Omental fat pad (tissue), 4 donors: ENCODE results near the gene PHIP. TPM values are rescaled to one million over a fixed set of nuclear protein-coding genes. Genes with fewer than 3 reads are reported as not detected.

Experiments used
- ATAC-seq: fragments of 150-250 bp; one replicate; pipeline ENCODE4 v1.9.1; 2016; ENCODE audit warnings: mild to moderate bottlenecking, moderate library complexity; ENCODE audit not compliant: low FRiP score
- DNase-seq: peaks from one replicate; pipeline ENCODE4 v3.0.0-alpha.2; 2019; ENCODE audit warnings: low spot score
- total RNA-seq, 4 donors: library from RNA; depleted of rRNA; stranded (reverse); fragments of >200 nt; gene quantifications; one replicate each; pipeline ENCODE4 v1.1.0, GENCODE V29; 2016
- TF ChIP-seq, protein P1 (sequence below), 3 donors: fragments of 450-650 bp; IDR thresholded peaks; one replicate each; pipeline ENCODE4 v1.5.1; 2016 to 2017; ENCODE audit warnings: antibody characterized with exemption in 3 of 3, mild to moderate bottlenecking in 3 of 3, moderate library complexity in 2 of 3

Gene PHIP
- total RNA-seq, 4 donors from 2014 or later: 18.0 to 43.3 (median 23.9) TPM

DNA sequence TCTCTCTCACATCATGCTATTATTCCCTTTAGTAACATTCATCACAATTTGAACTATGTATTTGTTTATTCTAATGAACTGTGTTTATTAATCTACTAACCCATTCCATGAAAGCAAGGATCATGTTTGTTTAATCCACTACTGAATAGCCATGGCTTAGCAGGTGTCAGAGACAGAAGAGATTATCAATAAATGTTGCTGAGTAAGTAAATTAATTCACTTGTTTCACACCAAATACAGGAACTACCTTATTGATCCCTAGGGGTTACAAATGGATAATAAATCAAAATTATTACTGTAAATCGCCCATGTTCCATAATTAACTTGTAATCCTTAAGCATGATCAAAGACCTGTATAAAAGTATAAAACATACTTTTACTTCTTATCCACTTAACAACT, 76.6 kb downstream of the PHIP start:
- no peak for DNase-seq
- TF ChIP-seq, protein P1, sequence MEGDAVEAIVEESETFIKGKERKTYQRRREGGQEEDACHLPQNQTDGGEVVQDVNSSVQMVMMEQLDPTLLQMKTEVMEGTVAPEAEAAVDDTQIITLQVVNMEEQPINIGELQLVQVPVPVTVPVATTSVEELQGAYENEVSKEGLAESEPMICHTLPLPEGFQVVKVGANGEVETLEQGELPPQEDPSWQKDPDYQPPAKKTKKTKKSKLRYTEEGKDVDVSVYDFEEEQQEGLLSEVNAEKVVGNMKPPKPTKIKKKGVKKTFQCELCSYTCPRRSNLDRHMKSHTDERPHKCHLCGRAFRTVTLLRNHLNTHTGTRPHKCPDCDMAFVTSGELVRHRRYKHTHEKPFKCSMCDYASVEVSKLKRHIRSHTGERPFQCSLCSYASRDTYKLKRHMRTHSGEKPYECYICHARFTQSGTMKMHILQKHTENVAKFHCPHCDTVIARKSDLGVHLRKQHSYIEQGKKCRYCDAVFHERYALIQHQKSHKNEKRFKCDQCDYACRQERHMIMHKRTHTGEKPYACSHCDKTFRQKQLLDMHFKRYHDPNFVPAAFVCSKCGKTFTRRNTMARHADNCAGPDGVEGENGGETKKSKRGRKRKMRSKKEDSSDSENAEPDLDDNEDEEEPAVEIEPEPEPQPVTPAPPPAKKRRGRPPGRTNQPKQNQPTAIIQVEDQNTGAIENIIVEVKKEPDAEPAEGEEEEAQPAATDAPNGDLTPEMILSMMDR (IDR thresholded peaks at IDR 0.05): no peak
- ATAC-seq: no peak

DNA sequence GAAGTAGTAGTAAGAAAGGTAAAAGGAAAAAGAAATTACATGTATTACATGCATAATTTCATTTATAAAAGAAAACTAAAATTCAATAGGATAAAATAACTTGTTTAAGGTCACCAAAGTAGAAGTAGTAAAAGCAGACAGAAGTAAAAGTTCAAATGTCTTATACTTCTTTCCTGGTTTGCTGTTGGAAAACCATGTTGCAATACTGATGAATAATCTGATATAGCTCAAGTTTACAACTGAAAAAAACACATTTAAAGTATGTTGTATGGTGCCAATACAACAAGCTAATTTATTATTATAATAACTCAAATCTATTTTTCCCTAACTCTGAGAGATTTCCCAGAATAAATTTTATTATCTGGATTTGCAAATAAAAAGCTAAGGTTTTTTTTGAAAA, 78.3 kb downstream of the PHIP start:
- TF ChIP-seq, protein P1 (IDR thresholded peaks at IDR 0.05): no peak
- ATAC-seq: no peak
- no peak for DNase-seq

- ATAC-seq: no peak
- TF ChIP-seq, protein P1 (IDR thresholded peaks at IDR 0.05): no peak
- no peak for DNase-seq
These were observed 82.1 kb downstream of the PHIP start for GRCh38 chr6:78995946-78996345.

DNA sequence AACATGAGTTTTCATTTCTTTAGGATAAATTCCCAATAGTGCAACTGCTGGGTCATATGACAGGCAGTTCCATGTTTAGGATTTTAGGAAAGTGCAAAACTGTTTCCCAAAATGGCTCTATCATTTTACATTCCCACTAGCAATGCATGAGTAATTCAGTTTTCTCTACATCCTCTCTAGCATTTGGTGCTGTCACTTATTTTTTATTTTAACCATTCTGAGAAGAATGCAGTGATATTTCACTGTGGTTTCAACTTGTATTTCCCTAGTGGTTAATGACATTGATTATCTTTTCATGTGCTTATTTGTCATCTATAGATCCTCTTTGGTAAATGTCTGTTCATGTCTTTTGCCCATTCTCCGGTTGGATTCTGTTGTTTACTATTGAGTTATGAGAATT, 82.7 kb downstream of the PHIP start:
- TF ChIP-seq, protein P1 (IDR thresholded peaks at IDR 0.05): no peak
- ATAC-seq: no peak
- DNase-seq: no peak

DNA sequence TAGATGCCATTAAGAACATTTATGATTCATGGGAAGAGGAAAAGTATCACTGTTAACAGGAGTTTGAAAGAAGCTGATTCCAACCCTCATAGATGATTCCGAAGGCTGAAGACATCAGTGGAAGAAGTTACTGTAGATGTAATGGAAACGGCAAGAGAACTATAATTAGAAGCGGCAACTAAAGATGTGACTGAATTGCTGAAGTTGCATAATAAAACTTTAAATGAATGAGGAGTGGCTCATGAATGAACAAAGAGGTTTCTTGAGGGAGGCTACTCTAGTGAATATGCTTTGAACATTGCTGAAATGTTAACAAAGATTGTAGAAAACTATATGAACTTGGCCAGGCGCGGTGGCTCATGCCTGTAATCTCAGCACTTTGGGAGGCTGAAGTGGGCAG, 84.1 kb downstream of the PHIP start:
- ATAC-seq (no peak), DNase-seq (no peak)
- TF ChIP-seq, protein P1 (IDR thresholded peaks at IDR 0.05): no peak

DNA sequence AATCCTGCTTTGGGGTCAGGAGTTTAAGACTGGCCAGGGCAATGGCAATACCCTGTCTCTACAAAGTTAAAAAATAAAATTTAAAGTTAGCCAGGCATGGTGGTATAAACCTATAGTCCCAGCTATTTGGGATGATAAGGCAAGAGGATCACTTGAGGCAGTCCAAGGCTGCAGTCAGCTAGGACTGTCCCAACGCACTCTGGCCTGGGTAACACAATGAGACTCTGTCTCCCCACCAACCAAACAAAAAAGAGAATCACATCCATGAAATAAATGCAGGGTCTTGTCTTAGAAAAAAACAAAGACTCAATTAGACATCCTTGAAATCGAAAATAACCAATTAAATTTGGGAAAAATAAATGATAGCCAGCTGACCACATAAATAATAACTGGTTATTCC, 88.9 kb downstream of the PHIP start:
- DNase-seq (no peak), ATAC-seq (no peak)
- TF ChIP-seq, protein P1 (IDR thresholded peaks at IDR 0.05): no peak

DNA sequence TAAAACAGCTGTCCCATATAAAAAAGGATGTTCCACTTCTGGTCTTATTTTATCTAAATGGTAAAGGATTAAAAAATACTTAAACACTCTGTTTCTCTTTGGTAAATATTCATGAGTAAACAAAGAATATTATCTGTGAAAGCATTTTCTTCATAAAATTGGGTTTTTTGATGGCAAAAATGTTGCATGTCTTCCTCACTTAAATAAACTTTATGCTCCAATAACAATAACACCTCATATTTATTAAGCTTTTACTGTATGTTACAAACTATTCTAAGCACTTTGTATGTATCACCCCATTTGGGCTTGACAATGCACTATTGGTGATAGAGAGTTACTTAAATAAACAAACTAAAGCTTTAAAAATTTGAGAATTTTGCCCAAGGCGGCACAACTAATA, 91.9 kb downstream of the PHIP start:
- no peak for DNase-seq
- no peak for ATAC-seq
- TF ChIP-seq, protein P1 (IDR thresholded peaks at IDR 0.05): no peak
